A549 (cell line): ENCODE data around the gene COG3. TPM values are rescaled to one million over a fixed set of nuclear protein-coding genes. Genes with fewer than 3 reads are reported as not detected.

ENCODE experiments used
- ATAC-seq, 2 experiments: fragments of 200-7000 bp in 1 of 2; fragments of >200 bp in 1 of 2; cut with Nextera tagmentation in 1 of 2; cut with Tn5 transposase in 1 of 2; 3 replicates each; pipeline versions ENCODE4 v1.8.0 to v1.9.1; 2018 to 2020; ENCODE audit warnings: mild to moderate bottlenecking in 1 of 2, moderate library complexity in 1 of 2
- CTCF ChIA-PET: fragments of 300-600 bp; sonication (Branson Sonifier 250); formaldehyde crosslinking; extraction: SDS; loops from one replicate; lab custom pipeline; 2021; ENCODE audit warnings: antibody characterized with exemption, inconsistent platforms; lab: Yijun Ruan, JAX
- POLR2A ChIA-PET: fragments of 350-600 bp; formaldehyde crosslinking; extraction: SDS; loops from one replicate; lab custom pipeline; 2021; ENCODE audit warnings: antibody characterized with exemption, inconsistent platforms; lab: Yijun Ruan, JAX
- DNase-seq, 2 experiments: peaks; one replicate each; pipeline versions ENCODE4 v3.0.0 to v3.0.0-alpha.2; 2011 to 2016; ENCODE audit warnings: low read depth in 1 of 2, low spot score in 1 of 2
- FAIRE-seq: peaks from 2 replicates; lab custom pipeline; 2011; peaks lifted over from hg19 to GRCh38; lab: Jason Lieb, UNC
- H3K27ac ChIP-seq, 2 experiments: fragments of >200 bp; sonication (Bioruptor Twin); formaldehyde crosslinking; 3 replicates each; pipeline ENCODE4 v1.5.1; 2016 to 2017
- H3K4me1 ChIP-seq: fragments of >200 bp; sonication (Bioruptor Twin); formaldehyde crosslinking; 3 replicates; pipeline ENCODE4 v1.6.1; 2016
- H3K4me2 ChIP-seq: fragments of >200 bp; sonication (Bioruptor Twin); formaldehyde crosslinking; 3 replicates; pipeline ENCODE4 v1.6.1; 2016
- H3K4me3 ChIP-seq: fragments of >200 bp; sonication (Bioruptor Twin); formaldehyde crosslinking; 3 replicates; pipeline ENCODE4 v1.5.1; 2016
- H3K9me3 ChIP-seq: fragments of >200 bp; sonication (Bioruptor Twin); formaldehyde crosslinking; 3 replicates; pipeline ENCODE4 v1.6.1; 2016
- CEBPB ChIP-seq, 2 experiments: fragments of >200 bp in 1 of 2; sonication (Bioruptor Twin) in 1 of 2; formaldehyde crosslinking in 1 of 2; IDR thresholded peaks; 2 replicates each; pipeline ENCODE4 v1.6.1; 2012 to 2016
- CHD2 ChIP-seq: fragments of 150-350 bp; IDR thresholded peaks from 2 replicates; pipeline ENCODE4 v1.6.1; 2014; ENCODE audit warnings: low read length; ENCODE audit not compliant: partially characterized antibody
- EHF ChIP-seq: fragments of 250-450 bp; sonication (Bioruptor Pico); IDR thresholded peaks from 2 replicates; pipeline ENCODE4 v1.5.0; 2020; ENCODE audit warnings: mild to moderate bottlenecking
- EHMT2 ChIP-seq: fragments of 200-600 bp; sonication (generic); IDR thresholded peaks from 2 replicates; pipeline ENCODE4 v1.6.1; 2016; ENCODE audit warnings: antibody characterized with exemption, low read depth, mild to moderate bottlenecking, moderate library complexity
- FOSB ChIP-seq: fragments of 250-450 bp; sonication (Bioruptor Pico); IDR thresholded peaks from 2 replicates; pipeline ENCODE4 v1.5.0; 2020; ENCODE audit warnings: mild to moderate bottlenecking, moderate library complexity
- FOSL2 ChIP-seq, 2 experiments: fragments of 450-650 bp in 1 of 2; fragments of >200 bp in 1 of 2; sonication (Bioruptor Twin) in 1 of 2; formaldehyde crosslinking; IDR thresholded peaks; 2 replicates each; pipeline versions ENCODE4 v1.5.0 to v1.6.1; 2016 to 2020; ENCODE audit warnings: mild to moderate bottlenecking in 1 of 2, moderate library complexity in 1 of 2
- GATA3 ChIP-seq: IDR thresholded peaks from 2 replicates; pipeline ENCODE4 v1.6.1; 2012; ENCODE audit warnings: borderline replicate concordance
- HOXA7 ChIP-seq: fragments of 250-450 bp; sonication (Bioruptor Pico); IDR thresholded peaks from 2 replicates; pipeline ENCODE4 v1.5.0; 2020; ENCODE audit warnings: mild to moderate bottlenecking, moderate library complexity
- HOXB5 ChIP-seq: fragments of 250-450 bp; sonication (Bioruptor Pico); IDR thresholded peaks from 2 replicates; pipeline ENCODE4 v1.5.0; 2020; ENCODE audit warnings: mild to moderate bottlenecking, moderate library complexity
- JUNB ChIP-seq: fragments of >200 bp; sonication (Bioruptor Twin); formaldehyde crosslinking; IDR thresholded peaks from 2 replicates; pipeline ENCODE4 v1.6.1; 2016
- KDM1A ChIP-seq: fragments of 200-600 bp; sonication (generic); IDR thresholded peaks from 2 replicates; pipeline ENCODE4 v1.6.1; 2016; ENCODE audit warnings: low read depth, mild to moderate bottlenecking
- MAFK ChIP-seq: fragments of 450-650 bp; IDR thresholded peaks from 2 replicates; pipeline ENCODE4 v1.6.1; 2014; ENCODE audit not compliant: partially characterized antibody
- NFE2L2 ChIP-seq: fragments of 150-350 bp; conservative IDR thresholded peaks from 2 replicates; pipeline ENCODE4 v1.6.1; 2014; ENCODE audit warnings: low read length
- PHF8 ChIP-seq: fragments of 200-600 bp; sonication (generic); IDR thresholded peaks from 2 replicates; pipeline ENCODE4 v1.6.1; 2016; ENCODE audit warnings: low read depth, mild to moderate bottlenecking, antibody characterized with exemption, moderate library complexity, borderline replicate concordance
- POLR2A ChIP-seq: IDR thresholded peaks from 2 replicates; pipeline ENCODE4 v1.6.1; 2012; ENCODE audit warnings: mild to moderate bottlenecking, low read length
- POLR2AphosphoS2 ChIP-seq: conservative IDR thresholded peaks from 2 replicates; pipeline ENCODE4 v1.6.1; 2012; ENCODE audit warnings: low read length, improper control_type of control experiment, inconsistent platforms
- RAD21 ChIP-seq, 2 experiments: fragments of >200 bp in 1 of 2; sonication (Bioruptor Twin) in 1 of 2; formaldehyde crosslinking in 1 of 2; IDR thresholded peaks in 1 of 2; conservative IDR thresholded peaks in 1 of 2; 2 replicates in 1 of 2; 3 replicates in 1 of 2; pipeline ENCODE4 v1.6.1; 2012 to 2018; ENCODE audit warnings: inconsistent platforms in 1 of 2
- RARB ChIP-seq: fragments of 250-450 bp; sonication (Bioruptor Pico); IDR thresholded peaks from 2 replicates; pipeline ENCODE4 v1.8.0; 2021; ENCODE audit warnings: mild to moderate bottlenecking, moderate library complexity
- RCOR1 ChIP-seq: fragments of 150-350 bp; IDR thresholded peaks from 2 replicates; pipeline ENCODE4 v1.6.1; 2014; ENCODE audit warnings: antibody characterized with exemption, low read length, low read depth
- RNF2 ChIP-seq: fragments of 200-600 bp; sonication (generic); IDR thresholded peaks from 2 replicates; pipeline ENCODE4 v1.6.1; 2016; ENCODE audit warnings: low read depth, mild to moderate bottlenecking, antibody characterized with exemption, moderate library complexity, borderline replicate concordance
- SMC3 ChIP-seq: fragments of >200 bp; sonication (Bioruptor Twin); formaldehyde crosslinking; IDR thresholded peaks from 3 replicates; pipeline ENCODE4 v1.6.1; 2018; ENCODE audit warnings: inconsistent platforms
- TFCP2L1 ChIP-seq: fragments of 250-450 bp; sonication (Bioruptor Pico); IDR thresholded peaks from 2 replicates; pipeline ENCODE4 v1.5.0; 2021; ENCODE audit warnings: mild to moderate bottlenecking
- ZFP36 ChIP-seq: fragments of 450-650 bp; IDR thresholded peaks from 2 replicates; pipeline ENCODE4 v1.6.1; 2014; ENCODE audit warnings: borderline replicate concordance; ENCODE audit not compliant: partially characterized antibody
- WGBS: methylation state at CpG from one replicate; pipeline ENCODE4 v1.1.6; 2017; ENCODE audit errors: missing lambda C conversion rate; 5-methylcytosine and 5-hydroxymethylcytosine counted together
- polyA plus RNA-seq, 4 experiments: library from polyadenylated mRNA; depleted of rRNA in 3 of 4; stranded (reverse); fragments of >200 nt; fragmentation: RNase III in 1 of 4; extraction: RNeasy Plus Mini Kit Qiagen cat#74134 plus additional on column Dnase treatment in 1 of 4; gene quantifications; 2 replicates in 3 of 4; 3 replicates in 1 of 4; pipeline ENCODE4 v1.2.3, GENCODE V29; 2011 to 2017
- TF ChIP-seq, protein P1 (sequence below): IDR thresholded peaks from 2 replicates; pipeline ENCODE4 v1.6.1; 2012
- TF ChIP-seq, protein P2 (sequence below): fragments of 250-450 bp; sonication (Bioruptor Pico); IDR thresholded peaks from 2 replicates; pipeline ENCODE4 v1.5.0; 2021; ENCODE audit warnings: mild to moderate bottlenecking, moderate library complexity, borderline replicate concordance
- TF ChIP-seq, protein P3 (sequence below): fragments of >200 bp; sonication (Bioruptor Twin); formaldehyde crosslinking; IDR thresholded peaks from 3 replicates; pipeline ENCODE4 v1.5.1; 2016
- TF ChIP-seq, protein P4 (sequence below): IDR thresholded peaks from 2 replicates; pipeline ENCODE4 v1.6.1; 2012; ENCODE audit warnings: low read depth, borderline replicate concordance
- TF ChIP-seq, protein P5 (sequence below): fragments of 450-650 bp; IDR thresholded peaks from 2 replicates; pipeline ENCODE4 v1.6.1; 2014; ENCODE audit warnings: antibody characterized with exemption
- TF ChIP-seq, protein P6 (sequence below): IDR thresholded peaks from 2 replicates; pipeline ENCODE4 v1.6.1; 2012

COG3 gene
- polyA plus RNA-seq, 2 of the 4 experiments (the other 2 are of a cell fraction) = 8.2 to 23.3 TPM

DNA sequence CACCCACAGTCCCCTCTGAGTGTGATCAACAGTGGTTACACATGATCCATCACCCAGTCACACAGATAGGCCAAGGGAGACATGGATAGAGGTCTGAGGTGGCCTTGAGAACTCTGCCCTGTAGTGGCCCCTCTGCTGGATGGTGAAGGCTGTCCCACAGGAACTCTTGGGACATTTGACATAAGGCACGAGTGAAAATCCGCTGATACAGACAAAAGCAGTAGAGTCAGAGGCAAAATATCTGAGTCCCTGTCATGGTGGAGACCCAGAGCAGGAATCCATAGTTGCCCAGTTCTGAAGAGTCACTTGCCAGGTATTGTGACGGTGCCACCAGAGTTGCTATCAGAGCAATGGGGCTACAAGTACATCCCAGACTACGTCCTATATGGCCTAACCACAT, 27.8 kb upstream of the COG3 start:
- no peak overlapping the region for H3K4me3 ChIP-seq
- ChIA-PET CTCF (no interaction called here), POLR2A (no interaction called here)
- H3K4me1 ChIP-seq = peaks cover 10% of the 10 kb centered on the region; the same call in 2 of the 3 replicates
- H3K4me2 ChIP-seq = no peak overlapping the region
- FAIRE-seq = no peak
- TF ChIP-seq ZFP36 (no peak), CHD2 (no peak), HOXA7 (CRISPR knock-in tag) (no peak), RNF2 (no peak), NFE2L2 (no peak), JUNB (no peak), EHF (CRISPR knock-in tag) (no peak), FOSL2 (IDR thresholded peaks at IDR 0.05) (no peak), FOSL2 (CRISPR knock-in tag; IDR thresholded peaks at IDR 0.05) (no peak)
- TF ChIP-seq, protein P1, sequence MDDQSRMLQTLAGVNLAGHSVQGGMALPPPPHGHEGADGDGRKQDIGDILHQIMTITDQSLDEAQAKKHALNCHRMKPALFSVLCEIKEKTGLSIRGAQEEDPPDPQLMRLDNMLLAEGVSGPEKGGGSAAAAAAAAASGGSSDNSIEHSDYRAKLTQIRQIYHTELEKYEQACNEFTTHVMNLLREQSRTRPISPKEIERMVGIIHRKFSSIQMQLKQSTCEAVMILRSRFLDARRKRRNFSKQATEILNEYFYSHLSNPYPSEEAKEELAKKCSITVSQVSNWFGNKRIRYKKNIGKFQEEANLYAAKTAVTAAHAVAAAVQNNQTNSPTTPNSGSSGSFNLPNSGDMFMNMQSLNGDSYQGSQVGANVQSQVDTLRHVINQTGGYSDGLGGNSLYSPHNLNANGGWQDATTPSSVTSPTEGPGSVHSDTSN = no peak
- TF ChIP-seq, protein P2, sequence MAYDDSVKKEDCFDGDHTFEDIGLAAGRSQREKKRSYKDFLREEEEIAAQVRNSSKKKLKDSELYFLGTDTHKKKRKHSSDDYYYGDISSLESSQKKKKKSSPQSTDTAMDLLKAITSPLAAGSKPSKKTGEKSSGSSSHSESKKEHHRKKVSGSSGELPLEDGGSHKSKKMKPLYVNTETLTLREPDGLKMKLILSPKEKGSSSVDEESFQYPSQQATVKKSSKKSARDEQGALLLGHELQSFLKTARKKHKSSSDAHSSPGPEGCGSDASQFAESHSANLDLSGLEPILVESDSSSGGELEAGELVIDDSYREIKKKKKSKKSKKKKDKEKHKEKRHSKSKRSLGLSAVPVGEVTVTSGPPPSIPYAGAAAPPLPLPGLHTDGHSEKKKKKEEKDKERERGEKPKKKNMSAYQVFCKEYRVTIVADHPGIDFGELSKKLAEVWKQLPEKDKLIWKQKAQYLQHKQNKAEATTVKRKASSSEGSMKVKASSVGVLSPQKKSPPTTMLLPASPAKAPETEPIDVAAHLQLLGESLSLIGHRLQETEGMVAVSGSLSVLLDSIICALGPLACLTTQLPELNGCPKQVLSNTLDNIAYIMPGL (CRISPR knock-in tag) = no peak
- TF ChIP-seq, protein P3, sequence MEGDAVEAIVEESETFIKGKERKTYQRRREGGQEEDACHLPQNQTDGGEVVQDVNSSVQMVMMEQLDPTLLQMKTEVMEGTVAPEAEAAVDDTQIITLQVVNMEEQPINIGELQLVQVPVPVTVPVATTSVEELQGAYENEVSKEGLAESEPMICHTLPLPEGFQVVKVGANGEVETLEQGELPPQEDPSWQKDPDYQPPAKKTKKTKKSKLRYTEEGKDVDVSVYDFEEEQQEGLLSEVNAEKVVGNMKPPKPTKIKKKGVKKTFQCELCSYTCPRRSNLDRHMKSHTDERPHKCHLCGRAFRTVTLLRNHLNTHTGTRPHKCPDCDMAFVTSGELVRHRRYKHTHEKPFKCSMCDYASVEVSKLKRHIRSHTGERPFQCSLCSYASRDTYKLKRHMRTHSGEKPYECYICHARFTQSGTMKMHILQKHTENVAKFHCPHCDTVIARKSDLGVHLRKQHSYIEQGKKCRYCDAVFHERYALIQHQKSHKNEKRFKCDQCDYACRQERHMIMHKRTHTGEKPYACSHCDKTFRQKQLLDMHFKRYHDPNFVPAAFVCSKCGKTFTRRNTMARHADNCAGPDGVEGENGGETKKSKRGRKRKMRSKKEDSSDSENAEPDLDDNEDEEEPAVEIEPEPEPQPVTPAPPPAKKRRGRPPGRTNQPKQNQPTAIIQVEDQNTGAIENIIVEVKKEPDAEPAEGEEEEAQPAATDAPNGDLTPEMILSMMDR = no peak
- ATAC-seq = no peak
- H3K27ac ChIP-seq = no peak overlapping the region
- no peak for DNase-seq
- WGBS = 82% methylated on average over 4 of the region's 4 CpGs
- no peaks in the 10 kb centered on the region for H3K9me3 ChIP-seq

DNA sequence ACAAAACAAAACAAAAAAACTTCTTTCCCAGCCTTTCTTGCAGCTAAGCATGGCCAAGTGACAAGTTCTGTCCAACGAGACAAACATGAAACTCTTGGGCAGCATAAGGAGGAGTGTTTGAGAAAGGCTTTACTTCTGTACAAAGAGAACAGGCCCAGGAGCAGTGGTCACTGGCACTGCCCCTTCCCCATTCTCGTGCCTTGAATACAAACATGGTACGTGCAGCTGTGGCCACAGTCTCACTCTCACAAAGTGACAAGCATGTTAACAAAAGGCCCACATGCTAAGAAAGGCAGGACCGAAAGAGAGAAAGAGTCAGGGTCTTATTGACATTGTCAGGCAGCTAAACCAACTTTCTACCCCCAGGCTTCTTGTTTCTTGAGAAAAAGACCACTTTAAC, 26.8 kb upstream of the COG3 start:
- FAIRE-seq (no peak), ATAC-seq (no peak)
- POLR2A ChIA-PET = no interaction called here

DNA sequence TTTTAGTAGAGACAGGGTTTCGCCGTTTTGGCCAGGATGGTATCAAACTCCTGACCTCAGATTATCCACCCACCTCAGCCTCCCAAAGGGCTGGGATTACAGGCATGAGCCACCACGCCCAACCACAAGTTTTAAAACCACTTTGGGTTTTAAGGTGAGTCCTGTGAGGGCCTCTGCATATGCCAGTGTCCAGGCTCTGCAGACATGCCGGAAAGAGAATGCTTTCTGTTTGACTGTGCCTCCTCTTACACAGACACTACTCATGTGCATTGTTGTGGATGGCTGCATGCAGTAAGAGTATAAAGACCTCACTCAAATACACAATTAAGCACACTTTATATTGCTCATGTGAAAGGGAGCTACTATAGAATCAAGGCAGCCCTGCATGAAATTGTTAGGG, 25.7 kb upstream of the COG3 start:
- DNase-seq = no peak
- ChIA-PET CTCF (interaction anchor here (1.1 kb wide), 1 partner anchor 68 kb away, joined by 5 read pairs; no protein-coding TSS in a partner anchor), POLR2A (no interaction called here)
- FAIRE-seq = no peak
- Histone ChIP-seq H3K9me3 (no peaks in the 10 kb centered on the region), H3K27ac (no peak overlapping the region), H3K4me1 (peaks cover 10% of the 10 kb centered on the region; the same call in 2 of the 3 replicates), H3K4me2 (no peak overlapping the region), H3K4me3 (no peak overlapping the region)
- ATAC-seq = no peak
- 80% methylated on average over 4 of the region's 4 CpGs for WGBS
- TF ChIP-seq CEBPB (IDR thresholded peaks at IDR 0.05) (no peak), FOSB (CRISPR knock-in tag) (no peak), RARB (no peak), ZFP36 (no peak), MAFK (no peak), KDM1A (no peak), RAD21 (conservative IDR thresholded peaks at IDR 0.05 in 1 of 2, IDR thresholded peaks at IDR 0.05 in 1 of 2) (no peak), SMC3 (no peak), PHF8 (no peak), EHMT2 (no peak), HOXB5 (no peak), GATA3 (no peak), TFCP2L1 (no peak)
- TF ChIP-seq, protein P4, sequence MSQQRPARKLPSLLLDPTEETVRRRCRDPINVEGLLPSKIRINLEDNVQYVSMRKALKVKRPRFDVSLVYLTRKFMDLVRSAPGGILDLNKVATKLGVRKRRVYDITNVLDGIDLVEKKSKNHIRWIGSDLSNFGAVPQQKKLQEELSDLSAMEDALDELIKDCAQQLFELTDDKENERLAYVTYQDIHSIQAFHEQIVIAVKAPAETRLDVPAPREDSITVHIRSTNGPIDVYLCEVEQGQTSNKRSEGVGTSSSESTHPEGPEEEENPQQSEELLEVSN = no peak

More for the DNA sequence above, 26.8 kb upstream of the COG3 start:
- no peak overlapping the region for H3K4me3 ChIP-seq
- DNase-seq = no peak
- H3K4me2 ChIP-seq = no peak overlapping the region
- no peak overlapping the region for H3K27ac ChIP-seq
- CTCF ChIA-PET = no interaction called here
- TF ChIP-seq POLR2AphosphoS2 (no peak), ZFP36 (no peak), POLR2A (no peak), RAD21 (conservative IDR thresholded peaks at IDR 0.05 in 1 of 2, IDR thresholded peaks at IDR 0.05 in 1 of 2) (no peak), EHF (CRISPR knock-in tag) (no peak), RCOR1 (no peak), HOXB5 (no peak)
- TF ChIP-seq, protein P5, sequence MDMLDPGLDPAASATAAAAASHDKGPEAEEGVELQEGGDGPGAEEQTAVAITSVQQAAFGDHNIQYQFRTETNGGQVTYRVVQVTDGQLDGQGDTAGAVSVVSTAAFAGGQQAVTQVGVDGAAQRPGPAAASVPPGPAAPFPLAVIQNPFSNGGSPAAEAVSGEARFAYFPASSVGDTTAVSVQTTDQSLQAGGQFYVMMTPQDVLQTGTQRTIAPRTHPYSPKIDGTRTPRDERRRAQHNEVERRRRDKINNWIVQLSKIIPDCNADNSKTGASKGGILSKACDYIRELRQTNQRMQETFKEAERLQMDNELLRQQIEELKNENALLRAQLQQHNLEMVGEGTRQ = no peak
- TF ChIP-seq, protein P6, sequence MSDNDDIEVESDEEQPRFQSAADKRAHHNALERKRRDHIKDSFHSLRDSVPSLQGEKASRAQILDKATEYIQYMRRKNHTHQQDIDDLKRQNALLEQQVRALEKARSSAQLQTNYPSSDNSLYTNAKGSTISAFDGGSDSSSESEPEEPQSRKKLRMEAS = no peak
- peaks cover 10% of the 10 kb centered on the region; the same call in 2 of the 3 replicates for H3K4me1 ChIP-seq
- H3K9me3 ChIP-seq = no peaks in the 10 kb centered on the region
- WGBS = 65% methylated on average over 4 of the region's 4 CpGs
